Effector memory CD8-positive, alpha-beta T cell (primary cell): ENCODE results near the gene PTPRD.

Source experiments
- ATAC-seq: fragments of 150-1000 bp; cut with Tn5 transposase; replicated peaks from 2 replicates; pipeline ENCODE4 v1.10.0; 2021; ENCODE audit warnings: mild to moderate bottlenecking, moderate library complexity
- DNase-seq, 3 experiments: peaks; one replicate each; pipeline ENCODE4 v3.0.0; 2021
- H3K27ac Mint-ChIP-seq, 2 donors: one replicate each; pipeline ENCODE4 v1.8.0; 2022; ENCODE audit warnings: mild to moderate bottlenecking in 2 of 2, mixed read lengths in 2 of 2, moderate library complexity in 2 of 2
- H3K27me3 Mint-ChIP-seq, 2 donors: one replicate each; pipeline ENCODE4 v1.8.0; 2022; ENCODE audit warnings: mixed read lengths in 2 of 2
- H3K36me3 Mint-ChIP-seq: one replicate; pipeline ENCODE4 v1.8.0; 2022; ENCODE audit warnings: mild to moderate bottlenecking, moderate library complexity, mixed read lengths; ENCODE audit not compliant: insufficient read depth
- H3K4me1 Mint-ChIP-seq, 2 donors: one replicate each; pipeline ENCODE4 v1.8.0; 2022; ENCODE audit warnings: low read depth in 2 of 2, mixed read lengths in 2 of 2
- H3K4me3 Mint-ChIP-seq, 2 donors: one replicate each; pipeline ENCODE4 v1.8.0; 2022; ENCODE audit warnings: mild to moderate bottlenecking in 2 of 2, mixed read lengths in 2 of 2, moderate library complexity in 2 of 2
- H3K9me3 Mint-ChIP-seq, 2 donors: one replicate each; pipeline ENCODE4 v1.8.0; 2022; ENCODE audit warnings: mixed read lengths in 2 of 2

Gene PTPRD

DNA sequence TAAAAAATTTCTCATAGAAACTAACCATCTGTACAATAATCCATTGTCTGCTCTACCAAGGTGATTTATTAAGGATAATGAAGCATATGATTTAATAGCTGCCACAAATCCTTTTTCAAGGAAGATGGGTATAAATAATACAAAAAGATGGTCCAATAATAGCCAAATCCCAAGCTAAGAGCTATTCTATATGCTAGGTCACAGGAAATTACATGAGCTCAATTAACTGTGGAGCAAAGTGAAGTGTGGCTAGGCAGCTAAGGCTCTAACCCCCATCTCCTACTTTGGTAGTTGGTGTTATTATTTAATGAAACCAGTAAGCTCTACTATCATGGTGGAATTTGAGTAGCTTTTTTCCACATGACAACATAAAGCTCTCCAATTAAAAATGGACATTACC, 1768.3 kb downstream of the PTPRD start:
- Mint-ChIP-seq H3K9me3 (peaks cover 0 to 6% of the 10 kb centered on the region in 2 donors), H3K4me3 (no peak overlapping the region), H3K4me1 (no peaks in the 10 kb centered on the region), H3K27ac (no peak overlapping the region), H3K27me3 (no peaks in the 10 kb centered on the region), H3K36me3 (no peaks in the 10 kb centered on the region)
- no peak for ATAC-seq
- no peak for DNase-seq

DNA sequence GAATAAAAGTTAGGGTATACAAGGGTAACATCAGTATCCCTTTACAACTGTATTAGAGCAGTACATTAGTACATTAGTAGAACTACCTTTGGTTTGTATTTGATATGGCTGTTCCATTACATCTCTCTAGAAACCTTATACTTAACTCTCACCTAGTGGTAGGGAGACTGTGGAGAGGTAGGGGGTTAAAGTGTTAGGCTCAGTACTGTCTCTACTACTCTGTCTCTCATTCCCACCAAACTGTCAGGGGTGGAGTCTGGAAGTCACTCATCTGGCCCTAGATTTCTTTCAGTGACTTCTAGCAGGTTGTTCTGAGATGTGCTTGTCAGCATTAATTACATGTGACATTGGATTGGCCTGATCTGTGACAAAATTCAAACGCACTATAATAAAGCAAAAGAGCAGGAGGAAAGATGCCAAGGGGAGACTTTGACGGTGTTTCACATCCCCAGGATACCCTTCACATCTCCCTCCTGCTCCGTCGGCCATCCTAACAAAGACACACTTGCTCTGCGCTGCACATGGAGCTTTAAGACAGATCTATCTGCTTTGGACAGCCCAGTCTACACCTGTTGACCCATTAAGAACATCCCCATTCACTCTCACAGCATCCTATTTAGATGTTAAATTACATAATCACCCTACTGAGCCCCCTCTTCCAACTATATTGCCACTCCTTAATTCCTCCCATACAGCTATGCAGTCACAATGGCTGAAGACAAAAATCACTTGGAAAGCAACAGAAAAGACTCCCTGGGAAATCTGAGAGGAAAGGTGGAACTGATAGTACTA, 1770.2 kb downstream of the PTPRD start:
- H3K36me3 Mint-ChIP-seq, result no peaks in the 10 kb centered on the region
- no peak for DNase-seq
- no peak overlapping the region for H3K27ac Mint-ChIP-seq
- H3K27me3 Mint-ChIP-seq, result no peaks in the 10 kb centered on the region
- no peaks in the 10 kb centered on the region for H3K4me1 Mint-ChIP-seq
- H3K4me3 Mint-ChIP-seq, result no peak overlapping the region
- H3K9me3 Mint-ChIP-seq, result peaks cover 0 to 8% of the 10 kb centered on the region in 2 donors
- ATAC-seq, result no peak

DNA sequence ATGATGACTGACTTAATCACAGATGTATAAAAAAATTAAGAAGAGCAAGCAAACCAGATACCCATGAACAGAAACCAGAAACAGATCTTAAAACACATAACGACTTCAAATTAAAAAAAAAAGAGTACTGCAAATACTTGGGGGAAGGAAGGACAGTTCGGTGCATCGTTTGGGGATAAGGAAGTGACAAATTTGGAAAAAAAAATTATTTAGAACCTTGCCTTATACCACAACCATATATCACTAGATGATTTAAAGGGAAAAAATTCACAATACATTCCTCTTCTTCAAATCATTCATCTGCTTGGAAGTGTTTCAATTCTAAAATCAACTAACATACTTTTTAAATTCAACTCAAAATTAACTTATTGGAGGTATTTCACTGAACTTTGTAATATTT, 1774.7 kb downstream of the PTPRD start:
- Mint-ChIP-seq H3K36me3 (peaks cover 3% of the 10 kb centered on the region), H3K4me3 (no peak overlapping the region), H3K27ac (no peak overlapping the region), H3K4me1 (no peaks in the 10 kb centered on the region), H3K9me3 (peaks cover 0 to 8% of the 10 kb centered on the region in 2 donors), H3K27me3 (no peaks in the 10 kb centered on the region)
- no peak for DNase-seq
- no peak for ATAC-seq

DNA sequence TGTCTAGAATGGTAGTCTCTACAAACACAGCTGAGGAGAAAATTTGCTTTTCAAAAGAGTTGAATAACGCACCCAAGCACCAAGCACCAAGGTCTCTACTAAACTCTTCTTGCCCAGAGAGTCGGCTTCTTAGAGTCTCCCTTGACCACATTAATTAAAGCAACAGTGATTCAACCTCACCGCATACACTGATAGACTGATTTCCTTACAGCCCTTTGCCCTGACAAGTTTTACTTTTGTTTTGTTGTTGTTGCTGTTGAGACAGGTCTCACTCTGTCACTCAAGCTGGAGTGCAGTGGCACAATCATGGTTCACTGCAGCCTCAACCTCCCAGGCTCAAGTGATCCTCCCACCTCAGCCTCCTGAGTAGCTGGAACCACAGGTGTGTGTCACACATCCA, 1777.5 kb downstream of the PTPRD start:
- peaks cover 3% of the 10 kb centered on the region for H3K36me3 Mint-ChIP-seq
- peaks cover 0 to 3% of the 10 kb centered on the region in 2 donors for H3K9me3 Mint-ChIP-seq
- DNase-seq, result no peak
- no peak overlapping the region for H3K4me3 Mint-ChIP-seq
- H3K27ac Mint-ChIP-seq, result no peak overlapping the region
- no peaks in the 10 kb centered on the region for H3K4me1 Mint-ChIP-seq
- H3K27me3 Mint-ChIP-seq, result no peaks in the 10 kb centered on the region
- ATAC-seq, result no peak

DNA sequence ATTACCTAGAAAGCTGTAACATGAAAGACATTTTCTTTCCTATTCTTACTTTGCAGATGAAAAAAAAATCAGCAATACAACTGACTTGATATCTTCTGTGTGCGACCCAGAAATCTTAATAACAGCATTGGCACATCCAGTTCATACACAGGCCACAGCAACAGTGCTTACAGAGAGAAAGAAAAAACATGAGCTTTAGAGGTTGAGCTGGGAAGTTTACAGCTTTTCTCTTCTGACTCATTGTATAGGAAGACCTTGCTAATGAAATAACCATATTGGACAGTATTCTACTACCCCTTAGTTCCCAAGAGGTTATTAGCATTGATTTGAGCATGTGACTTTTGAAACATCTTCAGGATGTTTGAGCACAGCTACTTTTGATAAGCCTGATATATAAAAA, 1779.8 kb downstream of the PTPRD start:
- Mint-ChIP-seq H3K9me3 (peaks cover 0 to under 1% of the 10 kb centered on the region in 2 donors), H3K4me3 (no peak overlapping the region), H3K27ac (no peak overlapping the region), H3K4me1 (no peaks in the 10 kb centered on the region), H3K36me3 (peaks cover 3% of the 10 kb centered on the region), H3K27me3 (no peaks in the 10 kb centered on the region)
- ATAC-seq (no peak), DNase-seq (no peak)

DNA sequence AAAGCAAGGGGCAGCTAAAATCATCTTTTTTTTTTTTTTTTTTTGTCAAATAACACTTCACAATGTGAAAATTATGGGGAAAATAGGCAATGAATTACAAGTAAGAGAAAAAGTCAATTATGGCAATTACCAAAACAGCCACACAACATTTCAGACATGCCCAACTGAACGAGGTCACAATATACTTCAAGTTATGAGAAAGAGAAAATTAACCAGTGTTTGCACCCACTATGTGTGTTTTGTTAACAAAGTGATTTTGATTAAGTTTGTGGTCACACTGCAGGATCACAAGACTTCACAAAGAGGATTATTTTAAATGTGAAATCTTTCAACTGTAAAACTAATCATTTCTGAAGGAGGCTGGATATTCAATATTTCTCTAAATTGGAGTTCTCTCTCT, 1780.4 kb downstream of the PTPRD start:
- no peaks in the 10 kb centered on the region for H3K4me1 Mint-ChIP-seq
- no peaks in the 10 kb centered on the region for H3K9me3 Mint-ChIP-seq
- peaks cover 3% of the 10 kb centered on the region for H3K36me3 Mint-ChIP-seq
- H3K4me3 Mint-ChIP-seq, result no peak overlapping the region
- no peaks in the 10 kb centered on the region for H3K27me3 Mint-ChIP-seq
- no peak for DNase-seq
- no peak for ATAC-seq
- no peak overlapping the region for H3K27ac Mint-ChIP-seq

DNA sequence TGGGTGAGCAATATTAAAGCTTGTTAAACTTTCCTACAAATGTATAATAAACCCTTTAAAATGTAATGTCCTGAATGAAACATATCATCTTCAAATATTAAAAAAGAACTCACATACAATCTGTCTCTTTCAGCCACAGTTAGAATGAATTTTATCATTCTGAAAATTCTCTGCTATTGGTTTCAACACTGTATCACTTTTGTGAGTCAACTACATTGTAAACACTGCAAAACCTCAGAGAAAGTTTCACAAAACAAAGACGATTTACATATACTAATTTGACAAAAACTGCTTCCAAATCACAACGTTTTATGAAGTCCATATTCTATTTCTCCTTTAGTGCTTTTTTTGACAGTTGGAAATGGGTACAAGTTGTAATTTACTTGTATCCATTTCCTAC, 1781.2 kb downstream of the PTPRD start:
- Mint-ChIP-seq H3K36me3 (peaks cover 3% of the 10 kb centered on the region), H3K9me3 (peaks cover 0 to 2% of the 10 kb centered on the region in 2 donors), H3K27ac (no peak overlapping the region), H3K4me1 (no peaks in the 10 kb centered on the region), H3K27me3 (no peaks in the 10 kb centered on the region), H3K4me3 (no peak overlapping the region)
- DNase-seq, result no peak
- no peak for ATAC-seq

DNA sequence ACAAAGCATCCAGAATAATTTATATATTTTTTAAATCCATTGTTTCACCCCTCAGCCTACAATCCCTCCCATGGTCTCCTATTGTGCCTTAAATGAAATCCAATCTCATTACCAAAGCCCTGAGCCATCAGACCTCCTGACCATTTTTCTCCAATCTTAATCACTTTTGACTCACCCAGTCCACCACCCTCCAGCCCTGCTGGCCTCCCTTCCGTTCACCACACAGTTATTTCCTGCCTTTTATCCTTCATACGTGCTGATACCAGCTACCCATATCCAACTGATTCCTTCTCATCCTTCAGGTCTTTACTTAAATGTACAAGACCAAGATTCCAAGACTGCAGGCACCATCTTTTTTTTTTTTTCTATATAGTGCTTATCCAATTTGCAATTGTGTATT, 1786.5 kb downstream of the PTPRD start:
- no peaks in the 10 kb centered on the region for H3K4me1 Mint-ChIP-seq
- peaks cover 6 to 12% of the 10 kb centered on the region in 2 donors for H3K9me3 Mint-ChIP-seq
- no peaks in the 10 kb centered on the region for H3K27me3 Mint-ChIP-seq
- no peaks in the 10 kb centered on the region for H3K36me3 Mint-ChIP-seq
- no peak overlapping the region for H3K4me3 Mint-ChIP-seq
- no peak overlapping the region for H3K27ac Mint-ChIP-seq
- no peak for DNase-seq
- ATAC-seq, result no peak

DNA sequence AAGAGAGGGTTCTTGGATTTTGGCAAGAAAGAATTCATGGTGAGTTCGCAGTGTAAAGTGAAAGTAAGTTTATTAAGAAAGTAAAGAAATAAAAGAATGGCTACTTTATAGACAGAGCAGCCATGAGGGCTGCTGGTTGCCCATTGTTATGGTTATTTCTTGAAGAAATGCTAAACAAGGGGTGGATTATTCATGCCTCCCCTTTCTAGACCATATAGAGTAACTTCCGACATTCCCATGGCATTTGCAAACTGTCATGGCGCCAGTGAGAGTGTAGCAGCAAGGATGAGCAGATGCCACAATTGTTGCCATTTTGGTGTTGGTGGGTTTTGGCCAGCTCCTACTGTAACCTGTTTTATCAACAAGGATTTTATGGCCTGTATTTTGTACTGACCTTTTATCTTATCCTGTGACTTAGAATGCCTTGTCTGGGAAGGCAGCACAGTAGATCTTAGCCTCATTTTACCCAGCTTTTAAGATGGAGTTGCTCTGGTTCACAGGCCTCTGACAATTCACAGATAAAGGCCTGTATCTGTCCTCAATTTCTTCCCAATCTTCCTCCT, 1787.1 kb downstream of the PTPRD start:
- Mint-ChIP-seq H3K4me3 (no peak overlapping the region), H3K9me3 (peaks cover 7 to 12% of the 10 kb centered on the region in 2 donors), H3K27ac (no peak overlapping the region), H3K4me1 (no peaks in the 10 kb centered on the region), H3K36me3 (no peaks in the 10 kb centered on the region), H3K27me3 (no peaks in the 10 kb centered on the region)
- ATAC-seq (no peak), DNase-seq (no peak)

DNA sequence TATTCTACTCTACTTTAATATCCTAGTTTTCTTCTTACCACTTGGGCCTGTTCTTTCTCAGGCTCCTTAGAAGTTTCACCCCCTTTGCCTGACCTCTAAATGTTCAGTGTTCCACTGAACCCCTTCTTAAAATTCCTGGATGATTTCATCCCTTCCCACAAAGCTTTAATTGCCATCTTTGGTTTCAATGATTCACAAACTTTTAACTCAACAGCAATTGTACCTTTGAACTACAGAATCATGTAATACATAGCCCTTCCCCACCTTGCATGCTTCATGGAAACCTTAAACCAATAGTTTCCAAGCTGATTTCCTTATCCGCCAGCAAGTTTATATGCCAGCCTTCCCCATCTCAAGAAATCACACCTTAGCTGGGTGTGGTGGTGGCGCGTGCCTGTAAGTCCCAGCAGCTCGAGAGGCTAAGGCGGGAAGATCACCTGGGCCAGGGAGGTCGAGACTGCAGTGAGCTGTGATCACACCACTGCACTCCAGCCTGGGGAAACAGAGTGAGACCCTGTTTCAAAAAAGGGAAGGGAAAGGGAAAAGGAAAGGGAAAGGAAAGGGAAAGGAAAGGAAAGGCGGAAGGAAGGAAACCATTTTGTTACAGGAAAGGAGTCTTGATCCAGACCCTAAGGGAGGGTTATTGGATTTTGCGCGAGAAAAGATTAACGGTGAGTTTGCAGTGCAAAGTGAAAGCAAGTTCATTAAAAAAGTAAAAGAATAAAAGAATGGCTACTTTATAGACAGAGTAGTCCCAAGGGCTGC, 1789.5 kb downstream of the PTPRD start:
- ATAC-seq (no peak), DNase-seq (no peak)
- H3K27me3 Mint-ChIP-seq, result no peaks in the 10 kb centered on the region
- H3K9me3 Mint-ChIP-seq, result peaks cover 7 to 12% of the 10 kb centered on the region in 2 donors
- H3K36me3 Mint-ChIP-seq, result no peaks in the 10 kb centered on the region
- H3K27ac Mint-ChIP-seq, result peak overlapping the region in 1 of 2 donors; percentile 11
- no peaks in the 10 kb centered on the region for H3K4me1 Mint-ChIP-seq
- no peak overlapping the region for H3K4me3 Mint-ChIP-seq

DNA sequence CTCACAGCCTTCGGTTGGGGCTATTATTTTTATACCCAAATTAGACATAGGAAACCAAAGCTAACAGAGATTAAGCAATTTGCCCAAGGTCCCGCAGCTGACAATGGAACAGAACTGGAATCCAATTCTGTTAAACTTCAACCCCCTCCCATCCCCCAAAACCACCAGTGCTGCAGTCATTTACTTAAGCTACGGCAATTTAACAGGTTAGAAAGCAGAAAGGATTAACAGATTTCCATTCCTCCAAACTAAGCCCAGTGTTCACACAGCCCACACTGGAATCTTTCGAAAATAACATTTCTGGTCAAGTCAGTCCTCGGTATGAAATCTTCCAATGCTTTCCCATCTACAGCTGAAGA, 1790.2 kb downstream of the PTPRD start:
- DNase-seq, result no peak
- Mint-ChIP-seq H3K36me3 (no peaks in the 10 kb centered on the region), H3K4me3 (no peak overlapping the region), H3K27me3 (no peaks in the 10 kb centered on the region), H3K4me1 (no peaks in the 10 kb centered on the region), H3K9me3 (peaks cover 7 to 12% of the 10 kb centered on the region in 2 donors), H3K27ac (peak overlapping the region in 1 of 2 donors; percentile 11)
- no peak for ATAC-seq

DNA sequence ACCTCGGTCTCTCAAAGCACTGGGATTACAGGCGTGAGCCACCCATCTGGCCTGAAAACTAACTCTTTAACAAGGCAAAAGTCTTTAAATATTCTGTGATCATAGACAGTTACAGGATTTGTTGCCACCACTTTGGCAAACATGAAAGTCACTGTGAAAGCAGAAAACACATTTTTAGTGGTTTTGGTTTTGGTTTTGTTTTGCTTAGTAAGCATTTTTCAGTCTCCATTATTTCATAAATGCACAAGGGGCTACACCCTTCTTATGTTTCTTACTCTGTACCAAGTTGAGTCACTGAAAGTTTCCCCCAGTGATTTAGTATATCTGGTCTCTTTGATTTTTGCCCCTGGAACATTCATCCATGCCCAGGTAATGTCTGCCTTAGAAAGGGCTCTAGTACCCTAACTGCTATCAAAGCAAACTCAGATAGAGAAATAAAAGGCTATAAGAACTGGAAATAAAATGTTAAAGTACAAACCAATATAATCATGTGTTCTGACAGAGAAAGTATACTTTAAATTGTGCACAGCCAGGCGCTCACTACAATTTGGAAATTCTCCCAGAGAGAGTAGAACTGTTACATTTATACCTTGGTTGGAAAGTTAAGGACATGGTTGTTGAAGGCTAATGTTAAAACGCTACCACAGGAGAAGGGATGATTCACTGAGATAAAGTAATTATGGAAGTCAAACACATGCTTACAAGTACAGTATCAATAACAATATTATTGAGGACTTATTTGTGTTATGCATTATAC, 1790.7 kb downstream of the PTPRD start:
- Mint-ChIP-seq H3K4me3 (no peak overlapping the region), H3K9me3 (peaks cover 7 to 12% of the 10 kb centered on the region in 2 donors), H3K4me1 (no peaks in the 10 kb centered on the region), H3K27ac (no peak overlapping the region), H3K27me3 (no peaks in the 10 kb centered on the region), H3K36me3 (no peaks in the 10 kb centered on the region)
- DNase-seq (no peak), ATAC-seq (no peak)

DNA sequence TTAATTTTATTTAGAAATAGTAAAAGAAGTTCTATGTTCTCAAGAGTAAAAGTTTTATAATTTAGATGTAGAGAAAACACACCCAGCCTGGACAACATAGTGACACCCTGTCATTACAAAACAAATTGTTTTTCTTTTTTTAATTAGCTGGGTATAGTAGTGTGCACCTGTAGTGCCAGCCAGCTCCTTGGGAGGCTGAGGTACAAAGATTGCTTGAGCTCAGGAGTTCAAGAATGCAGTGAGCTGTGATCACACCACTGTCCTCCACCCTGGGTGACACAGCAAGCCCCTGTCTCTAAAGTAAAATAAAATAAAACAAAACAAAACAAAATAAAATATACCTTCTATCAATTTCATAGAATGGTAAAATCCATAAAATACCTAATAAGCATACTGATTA, 1795.5 kb downstream of the PTPRD start:
- DNase-seq, result no peak
- Mint-ChIP-seq H3K9me3 (peaks cover 0 to 5% of the 10 kb centered on the region in 2 donors), H3K27me3 (no peaks in the 10 kb centered on the region), H3K4me1 (no peaks in the 10 kb centered on the region), H3K36me3 (no peaks in the 10 kb centered on the region), H3K4me3 (no peak overlapping the region), H3K27ac (no peak overlapping the region)
- ATAC-seq, result no peak
